NCI-H526 treated with DMSO at 0.1 percent for 48 hours (cell line): ENCODE results near the gene TSHR.
"Not testable (repeated sequence)": the region's sequence is repeated elsewhere in the genome, so short reads cannot be mapped to it uniquely, and the experiment has no call there.

Experiments
- DNase-seq: peaks from one replicate; lab custom pipeline; 2025; lab: John Stamatoyannopoulos, UW

The TSHR gene

DNA sequence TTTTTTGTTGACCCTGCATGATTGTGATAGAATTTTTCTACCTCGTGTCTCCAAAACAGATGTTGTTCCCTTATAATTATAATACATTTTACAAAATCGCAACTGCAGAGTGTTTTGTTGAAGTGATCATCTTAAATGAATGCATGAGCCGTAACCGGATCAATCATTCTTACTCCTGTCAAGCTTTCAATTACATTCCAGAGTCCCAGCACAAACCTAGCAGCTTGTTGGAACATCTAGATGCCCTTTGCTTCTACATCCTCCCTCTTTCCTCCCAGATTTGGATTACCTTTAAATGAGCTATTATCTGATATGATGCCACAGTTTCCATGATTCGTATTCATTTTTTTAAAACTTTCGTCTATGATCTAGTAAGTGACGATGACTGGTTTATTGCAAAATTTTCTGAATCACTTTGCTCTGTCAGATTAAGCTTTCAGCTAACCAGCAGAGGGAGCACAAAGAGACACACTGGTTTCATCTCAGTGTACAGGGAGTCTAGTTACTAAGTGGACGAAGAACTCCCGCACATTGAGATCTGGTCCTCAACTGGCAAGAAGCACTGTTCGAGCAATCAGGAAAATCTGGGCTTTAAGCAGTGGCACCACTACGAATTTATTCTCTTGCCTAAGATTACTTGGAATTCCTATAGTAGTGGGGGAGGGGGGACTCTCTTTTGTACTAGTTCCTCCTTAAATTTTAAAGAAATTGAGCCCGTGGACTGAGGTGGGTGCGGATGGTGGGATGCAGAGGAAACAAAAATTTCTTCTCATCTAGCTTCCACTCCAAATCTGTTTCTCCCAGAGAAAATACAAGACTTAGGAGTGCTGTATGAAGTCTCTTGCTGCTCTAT is 40.9 kb downstream of the TSHR start:
- DNase-seq: peak; percentile 37

DNA sequence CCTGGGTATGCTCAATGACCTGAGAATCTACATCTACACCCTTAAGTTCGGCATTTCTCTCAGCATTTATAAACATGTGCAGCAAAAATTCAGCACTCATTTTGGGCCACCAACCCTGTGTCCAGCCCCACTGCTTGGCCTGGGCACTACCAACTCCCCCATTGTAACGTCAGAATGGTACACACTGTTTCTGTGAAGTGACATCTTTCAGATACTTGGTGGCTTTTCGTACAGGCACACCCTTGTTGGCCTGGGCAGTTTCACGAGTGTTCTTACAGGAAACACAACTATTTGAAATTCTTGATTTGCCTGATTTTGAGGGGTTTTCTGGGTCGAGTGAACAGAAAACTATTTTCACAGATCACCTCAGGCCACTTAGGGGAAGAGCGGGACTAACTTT is 46.0 kb downstream of the TSHR start:
- no peak for DNase-seq

DNA sequence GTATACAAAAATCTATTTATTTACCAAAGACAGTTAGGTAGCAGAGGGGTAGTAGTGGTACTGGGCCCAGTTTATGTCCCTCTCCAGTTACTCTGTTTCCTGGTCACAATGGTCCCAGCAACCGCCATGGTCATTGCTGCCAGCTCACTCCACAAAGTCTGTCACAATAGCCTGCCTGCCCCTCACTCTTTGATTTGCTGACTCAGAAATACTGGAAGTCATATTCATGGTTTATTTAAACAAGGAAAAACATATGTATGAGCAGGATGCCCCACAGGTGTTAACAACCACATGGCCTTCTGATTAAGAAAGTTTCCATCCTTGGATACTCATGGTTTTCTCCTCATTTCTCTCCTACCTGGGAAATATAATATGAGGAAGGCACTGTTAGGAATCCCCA is 49.2 kb downstream of the TSHR start:
- DNase-seq: no peak

DNA sequence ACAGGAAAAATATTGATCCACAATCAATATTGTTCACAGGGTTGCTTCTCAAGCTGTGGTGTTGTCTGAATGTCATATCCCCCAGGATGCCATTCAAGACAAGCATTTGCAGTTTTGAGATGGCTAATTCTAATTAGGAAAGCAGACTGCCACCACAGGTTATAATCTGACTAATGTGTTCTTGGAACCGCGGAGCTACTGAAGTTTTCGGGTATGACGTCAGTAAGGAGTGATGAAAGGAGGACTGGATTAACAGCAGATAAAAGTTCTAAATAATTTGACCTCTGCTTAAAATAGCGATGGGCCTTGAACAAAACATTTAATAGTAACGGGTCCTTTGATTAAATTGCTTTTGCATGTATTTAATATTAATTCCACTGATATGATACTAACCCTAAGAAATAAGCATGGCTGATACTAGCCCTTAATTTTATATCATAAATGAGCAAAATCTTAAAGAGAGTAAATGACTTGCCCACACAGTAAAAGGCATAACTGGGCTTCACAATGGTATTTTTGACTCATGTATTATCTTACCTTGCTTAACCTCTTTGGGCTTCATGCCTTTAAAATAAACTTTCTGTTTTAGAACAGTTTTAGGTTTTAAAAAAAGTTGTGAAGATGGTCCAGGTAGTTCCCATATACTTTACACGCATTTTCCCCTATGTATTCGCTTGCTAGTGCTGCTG is 50.3 kb downstream of the TSHR start:
- no peak for DNase-seq

DNA sequence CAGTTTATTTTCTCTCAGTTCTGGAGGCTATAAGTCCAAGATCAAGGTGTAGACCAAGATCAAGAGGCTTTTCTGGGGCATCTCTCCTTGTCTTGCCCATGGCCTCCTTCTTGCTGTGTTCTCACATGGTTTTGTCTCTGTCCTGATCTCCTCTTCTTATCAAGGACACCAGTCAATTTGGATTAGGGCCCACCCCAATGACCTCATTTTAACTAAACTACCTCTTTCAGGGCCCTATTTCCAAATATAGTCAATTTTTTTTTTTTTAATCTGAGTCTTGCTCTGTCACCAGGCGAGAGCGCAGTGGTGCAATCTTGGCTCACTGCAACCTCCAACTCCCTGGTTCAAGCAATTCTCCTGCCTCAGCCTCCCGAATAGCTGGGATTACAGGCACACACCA is 50.8 kb downstream of the TSHR start:
- no peak for DNase-seq

DNA sequence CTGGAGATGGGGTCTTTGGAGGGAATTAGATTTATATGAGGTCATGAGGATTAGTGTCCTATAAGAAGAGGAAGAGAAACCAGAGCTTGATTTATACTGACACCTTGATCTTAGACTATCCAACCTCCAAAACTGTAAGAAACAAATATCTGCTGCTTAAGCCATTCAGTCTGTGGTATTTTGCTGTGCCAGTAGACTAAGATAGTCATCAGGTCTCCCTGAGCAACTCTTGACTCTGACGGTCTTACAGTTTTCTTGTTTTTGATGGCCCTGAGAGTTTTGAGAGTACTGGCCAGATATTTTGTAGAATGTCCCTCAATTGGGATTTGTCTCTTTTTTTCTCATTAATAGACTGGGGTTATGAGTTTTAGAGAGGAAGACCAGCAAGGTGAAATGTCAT is 51.7 kb downstream of the TSHR start:
- DNase-seq: no peak

DNA sequence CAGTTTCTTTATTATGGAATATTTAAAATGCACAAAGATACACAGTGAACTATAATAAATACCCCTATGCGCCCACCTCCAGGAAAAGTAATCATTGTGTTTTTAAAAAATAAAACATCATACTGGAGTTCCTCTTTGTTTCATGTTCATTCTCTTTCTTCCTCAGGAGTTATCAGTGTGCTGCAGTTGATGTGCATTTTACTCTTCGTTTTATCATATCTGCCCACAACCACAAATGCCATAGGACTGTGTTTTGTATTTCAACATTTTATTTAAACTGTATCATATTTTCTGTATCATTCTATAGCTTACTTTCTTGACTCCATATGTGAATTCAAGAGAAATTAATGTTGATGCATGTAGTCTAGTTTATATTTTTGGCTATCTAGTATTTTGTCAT is 53.9 kb downstream of the TSHR start:
- no peak for DNase-seq

DNA sequence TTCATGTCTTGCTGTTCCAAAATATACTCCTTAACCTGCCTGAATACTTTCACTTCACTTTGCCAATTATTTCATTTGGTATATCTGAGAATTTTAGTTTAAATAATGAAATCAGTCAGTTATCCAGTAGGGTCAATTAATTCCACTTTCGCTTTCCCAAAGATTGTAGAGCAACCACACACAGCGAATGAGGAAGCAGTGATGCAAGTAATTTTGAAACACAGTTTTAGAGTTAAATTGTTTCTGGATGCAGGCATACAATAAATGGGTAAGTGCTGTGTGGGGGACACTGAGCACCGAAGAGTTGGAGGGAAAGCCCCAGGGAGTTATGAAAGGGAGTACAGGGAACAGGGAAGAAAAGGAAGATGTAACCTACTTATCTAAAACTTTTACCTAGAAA is 62.8 kb downstream of the TSHR start:
- DNase-seq: no peak

DNA sequence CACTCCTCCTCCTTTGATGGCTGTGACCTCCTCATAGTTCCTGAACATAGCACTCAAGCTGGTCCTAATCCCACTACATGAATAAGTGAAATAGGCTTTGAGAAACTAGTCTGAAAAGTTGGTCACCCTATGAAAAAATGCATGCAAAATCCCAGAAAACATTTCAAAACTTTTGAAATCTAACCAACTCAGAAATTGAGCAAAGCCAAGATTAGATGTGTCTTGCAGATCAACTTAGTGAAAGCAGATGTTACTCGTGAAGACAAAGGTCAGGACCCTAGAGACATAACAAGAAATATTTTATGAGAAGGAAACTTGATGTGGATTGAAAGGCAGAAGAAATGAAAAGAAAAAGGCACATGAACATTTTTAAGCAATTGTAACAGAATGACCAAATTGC is 63.3 kb downstream of the TSHR start:
- no peak for DNase-seq

DNA sequence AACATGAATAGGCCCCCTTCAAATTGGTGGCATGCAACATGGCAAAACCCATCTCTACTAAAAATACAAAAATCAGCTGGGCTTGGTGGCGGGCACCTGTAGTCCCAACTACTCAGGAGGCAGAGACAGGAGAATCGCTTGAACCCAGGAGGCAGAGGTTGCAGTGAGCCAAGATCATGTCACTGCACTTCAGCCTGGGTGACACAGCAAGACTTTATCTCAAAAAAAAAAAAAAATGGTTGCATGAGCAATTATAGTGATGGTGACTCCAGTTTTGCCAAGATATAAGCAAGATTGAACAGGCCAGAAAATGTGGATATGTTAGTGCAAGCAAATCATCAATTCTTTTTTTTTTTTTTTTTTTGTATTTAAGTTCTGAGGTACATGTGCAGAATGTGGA is 63.7 kb downstream of the TSHR start:
- DNase-seq: not testable (repeated sequence)

DNA sequence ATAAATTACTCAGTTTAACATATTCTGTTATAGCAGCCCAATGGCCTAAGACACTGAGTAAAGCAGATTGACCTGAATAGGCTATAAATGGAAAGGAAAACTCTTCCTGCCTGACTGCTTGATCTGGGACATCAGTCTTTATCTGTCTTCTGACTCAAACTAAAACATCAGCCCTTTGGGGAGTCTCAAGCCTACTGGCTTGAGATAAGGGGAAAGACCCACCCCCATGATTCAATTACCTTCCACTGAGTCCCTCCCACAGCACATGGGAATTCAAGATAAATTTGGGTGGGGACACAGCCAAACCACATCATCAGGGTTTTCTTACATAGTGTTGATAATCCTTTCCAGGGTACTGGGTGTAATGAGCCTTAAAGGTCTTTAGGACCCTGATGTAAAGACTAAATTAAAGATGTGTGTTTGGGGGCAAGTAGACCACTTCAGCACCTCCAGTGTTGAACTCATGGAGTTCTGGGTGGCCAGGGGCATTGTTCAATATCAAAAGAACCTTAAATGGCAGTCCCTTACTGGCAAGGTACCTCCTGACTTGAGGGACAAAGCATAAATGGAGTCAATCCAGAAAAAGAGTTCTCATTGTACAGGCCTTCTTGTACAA is 67.8 kb downstream of the TSHR start:
- DNase-seq: no peak

DNA sequence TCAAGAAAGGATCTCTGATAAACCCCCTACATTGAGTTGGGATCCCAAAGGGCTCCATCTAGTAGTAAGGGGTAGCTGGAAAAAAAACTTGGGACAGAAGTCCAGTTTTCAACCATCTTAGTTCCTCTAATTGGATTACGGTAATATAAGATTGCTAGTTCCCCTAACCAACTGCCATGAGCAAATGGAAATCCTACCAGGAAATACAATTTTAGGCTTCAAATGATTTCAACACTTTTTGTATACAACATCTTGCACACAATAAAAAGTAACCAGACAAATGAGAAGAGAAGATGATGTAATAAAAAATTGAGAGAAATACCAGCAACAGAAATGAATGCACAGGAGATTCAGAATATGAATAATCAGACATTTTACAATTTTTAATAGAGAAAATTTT is 73.0 kb downstream of the TSHR start:
- DNase-seq: no peak

DNA sequence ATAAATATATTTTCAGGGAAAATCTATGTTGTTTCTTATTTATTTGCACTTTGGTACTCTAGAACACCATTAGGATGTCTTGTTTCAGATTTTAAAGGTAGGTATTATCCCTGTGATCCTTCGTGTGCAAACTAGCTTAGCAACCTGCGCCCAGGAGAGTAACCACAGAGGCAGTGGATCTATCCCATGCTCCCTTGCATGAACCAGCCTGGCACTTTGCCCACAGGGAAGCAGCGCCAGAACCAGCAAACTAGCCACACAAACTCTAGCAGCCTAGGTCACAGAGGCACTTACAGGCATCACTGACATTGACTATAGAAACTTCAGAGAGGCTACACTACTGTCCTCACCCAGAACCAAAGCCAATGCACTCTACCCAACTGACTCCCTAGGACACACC is 76.1 kb downstream of the TSHR start:
- no peak for DNase-seq

DNA sequence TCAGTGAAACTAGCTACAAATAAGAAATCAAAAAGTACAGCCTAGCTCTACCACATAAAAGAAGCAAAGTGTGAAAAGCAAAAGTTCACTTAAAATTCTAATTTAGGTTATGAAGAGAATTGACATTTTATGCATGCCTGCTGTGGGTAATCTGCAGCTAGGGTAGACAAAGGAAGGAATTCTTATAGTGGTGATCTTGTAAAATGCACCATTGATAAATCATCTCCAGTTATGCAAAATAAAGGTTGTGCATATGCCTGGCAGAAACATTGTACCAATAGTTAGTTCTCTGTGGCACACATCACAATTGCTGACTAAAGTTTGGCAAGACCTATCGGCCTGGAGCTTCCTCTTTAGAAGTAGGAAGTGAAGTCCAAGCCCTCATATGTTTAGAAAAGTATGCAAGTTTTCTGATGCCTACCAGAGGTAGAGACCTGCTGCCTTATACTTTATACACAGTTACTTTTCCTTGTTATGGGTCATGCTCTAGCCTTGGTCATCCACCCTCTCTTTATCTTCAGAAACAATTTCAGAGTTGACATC is 78.3 kb downstream of the TSHR start:
- DNase-seq: no peak

DNA sequence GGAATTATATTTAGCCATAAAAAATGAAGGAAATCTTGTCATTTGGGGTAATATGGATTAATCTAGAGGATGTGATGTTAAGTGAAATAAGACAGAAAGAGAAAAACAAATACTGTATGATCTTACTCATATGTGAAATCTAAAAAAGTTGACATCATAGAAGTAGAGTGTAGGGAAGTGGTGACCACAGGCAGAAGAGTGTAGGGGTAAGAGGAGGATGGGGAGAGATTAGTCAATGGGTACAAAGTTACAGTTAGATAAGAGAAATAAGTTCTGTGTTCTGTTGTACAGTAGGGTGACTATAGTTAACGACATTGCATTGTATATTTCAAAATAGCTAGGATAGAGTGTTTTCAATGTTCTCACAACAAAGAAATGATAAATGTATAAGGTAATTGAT is 87.0 kb downstream of the TSHR start:
- no peak for DNase-seq

DNA sequence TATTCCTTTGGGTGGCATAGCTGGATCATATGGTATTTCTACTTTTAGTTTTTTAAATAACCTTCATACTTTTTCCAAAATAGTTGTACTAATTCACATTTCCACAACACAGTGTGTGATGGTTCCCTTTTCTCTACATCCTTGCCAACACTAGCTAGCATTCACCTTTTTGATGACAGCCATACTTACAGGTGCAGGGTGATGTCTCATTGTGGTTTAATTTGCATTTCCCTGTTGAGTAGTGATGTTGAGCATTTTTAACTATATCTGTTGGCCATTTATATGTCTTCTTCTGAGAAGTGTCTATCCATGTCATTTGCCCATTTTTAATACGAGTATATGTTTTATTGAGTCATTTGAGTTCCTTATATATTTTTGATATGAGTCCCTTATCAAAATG is 96.1 kb downstream of the TSHR start:
- DNase-seq: no peak

DNA sequence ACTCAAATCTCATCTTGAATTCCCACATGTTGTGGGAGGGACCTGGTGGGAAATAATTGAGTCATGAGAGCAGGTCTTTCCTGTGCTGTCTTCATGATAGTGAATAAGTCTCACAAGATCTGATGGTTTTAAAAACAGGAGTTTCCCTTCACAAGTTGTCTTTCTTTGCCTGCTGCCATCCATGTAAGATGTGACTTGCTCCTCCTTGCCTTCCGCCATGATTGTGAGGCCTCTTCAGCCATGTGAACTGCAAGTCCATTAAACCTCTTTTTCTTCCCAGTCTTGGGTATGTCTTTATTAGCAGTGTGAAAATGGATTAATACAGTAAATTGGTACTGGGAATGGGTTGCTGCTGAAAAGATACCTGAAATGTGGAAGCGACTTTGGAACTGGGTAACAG is 98.6 kb downstream of the TSHR start:
- not testable (repeated sequence) for DNase-seq

DNA sequence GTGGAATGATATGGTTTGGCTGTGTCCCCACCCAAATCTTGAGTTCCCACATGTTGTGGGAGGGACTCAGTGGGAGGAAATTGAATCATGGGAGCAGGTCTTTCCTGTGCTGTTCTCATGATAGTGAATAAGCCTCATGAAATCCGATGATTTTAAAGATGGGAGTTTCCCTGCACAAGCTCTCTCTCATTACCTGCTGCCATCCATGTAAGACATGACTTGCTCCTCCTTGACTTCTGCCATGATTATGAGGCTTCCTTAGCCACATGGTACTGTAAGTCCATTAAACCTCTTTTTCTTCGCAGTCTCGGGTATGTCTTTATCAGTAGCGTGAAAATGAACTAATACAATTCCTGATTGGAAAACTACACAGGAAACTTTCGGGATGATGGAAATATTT is 100.5 kb downstream of the TSHR start:
- no peak for DNase-seq

DNA sequence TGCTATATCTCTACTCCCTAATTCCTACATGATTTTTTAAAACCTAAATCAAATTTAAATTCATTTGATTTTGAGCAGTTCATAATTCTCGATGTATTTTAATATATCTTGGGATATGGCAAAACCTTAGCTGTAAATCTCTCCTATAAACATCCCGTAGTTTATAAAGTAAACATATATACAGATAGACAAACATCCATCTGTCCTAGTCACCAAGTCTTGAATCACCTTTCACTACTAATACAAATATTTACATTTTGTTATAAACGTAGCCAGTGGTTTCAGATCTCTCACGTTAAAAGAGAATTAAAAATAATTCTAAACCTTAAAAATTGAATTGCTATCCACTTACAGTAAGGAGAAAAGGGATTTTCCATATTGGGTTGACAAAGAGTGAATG is 107.0 kb downstream of the TSHR start:
- DNase-seq: no peak

DNA sequence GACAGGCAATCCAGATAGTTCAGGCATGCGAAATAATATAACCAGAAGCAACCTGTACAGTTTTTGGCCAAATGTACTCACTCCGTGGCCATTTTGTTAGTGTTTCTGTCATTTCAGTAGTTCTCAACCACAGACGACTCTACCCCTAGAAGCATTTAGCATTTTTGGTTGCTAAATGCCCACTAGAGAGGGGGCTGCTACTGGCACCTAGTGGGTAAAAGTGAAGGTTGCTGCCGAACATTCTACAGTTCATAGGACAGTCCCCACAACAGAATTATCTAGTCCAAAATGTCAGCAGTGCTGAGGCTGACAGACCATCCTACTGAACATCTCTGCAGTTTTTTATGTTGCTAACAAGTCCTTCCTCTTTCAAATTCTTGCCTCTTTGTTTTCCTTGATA is 107.4 kb downstream of the TSHR start:
- no peak for DNase-seq

DNA sequence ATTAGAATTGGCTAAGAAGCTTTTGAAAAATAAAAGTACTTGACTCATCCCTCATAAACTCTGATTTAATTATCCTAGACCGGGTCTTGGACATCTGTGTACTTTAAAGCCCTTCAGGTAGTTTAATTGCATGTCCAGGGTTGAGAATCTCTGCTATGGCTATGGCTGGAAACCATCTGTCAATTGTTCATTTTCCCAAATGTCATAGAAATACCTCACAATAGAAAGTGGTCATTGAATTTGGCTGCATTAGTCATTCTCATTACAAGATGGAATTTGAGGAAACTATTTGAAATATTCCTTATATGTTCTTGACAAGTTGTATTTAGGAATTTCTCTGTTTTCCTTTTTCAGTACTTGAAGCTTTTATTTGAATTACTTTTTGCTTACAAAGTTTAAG is 111.3 kb downstream of the TSHR start:
- DNase-seq: no peak

DNA sequence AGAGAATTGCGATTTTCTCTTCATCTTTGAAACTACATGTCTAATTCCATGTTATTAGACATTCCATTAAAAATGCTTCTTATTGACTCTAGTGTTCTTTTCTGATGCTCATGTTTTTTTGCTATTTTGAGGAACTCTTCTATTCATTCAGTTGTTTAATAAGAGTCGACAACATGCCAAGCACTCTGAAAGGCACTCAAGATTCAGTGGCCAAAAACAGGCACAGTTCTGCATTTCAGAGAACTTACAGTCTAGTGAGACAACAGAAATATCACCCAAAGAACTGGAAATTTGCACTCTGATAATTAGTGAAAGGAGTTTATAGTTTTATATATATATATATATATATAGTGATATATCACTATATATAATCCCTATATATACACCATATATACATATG is 111.7 kb downstream of the TSHR start:
- DNase-seq: no peak

DNA sequence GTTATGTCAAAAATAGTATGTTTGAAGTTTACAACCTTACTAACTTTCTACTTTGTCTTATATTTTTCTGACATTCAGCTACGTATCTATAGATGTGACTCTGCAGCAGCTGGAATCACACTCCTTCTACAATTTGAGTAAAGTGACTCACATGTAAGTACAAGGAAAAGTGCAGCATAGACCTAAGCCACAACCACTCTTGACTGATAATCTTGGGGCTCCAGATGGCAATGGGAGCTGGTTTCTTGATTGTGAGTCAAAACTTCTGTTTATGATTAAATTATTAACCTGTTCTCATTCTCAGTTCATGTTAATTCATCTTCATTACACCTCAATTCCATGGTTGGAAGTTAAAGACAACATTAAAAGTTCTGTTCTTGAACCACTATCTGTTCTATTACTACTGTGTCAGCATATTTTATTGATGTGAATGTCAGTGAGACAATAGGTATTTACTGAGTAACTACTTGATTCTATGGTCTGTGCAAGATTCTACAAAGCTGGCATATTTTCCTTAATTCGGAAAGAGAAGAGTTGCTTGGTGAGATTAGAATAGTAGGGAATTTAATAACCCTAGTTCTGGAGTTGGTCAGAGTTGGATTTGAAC is 112.9 kb downstream of the TSHR start:
- DNase-seq: no peak
